HG03175 (cell line): ENCODE measurements around the gene CEP290.
"Not testable (repeated sequence)": the region's sequence is repeated elsewhere in the genome, so short reads cannot be mapped to it uniquely, and the experiment has no call there.

ENCODE experiments used
- ATAC-seq: cut with Tn5 transposase; IDR thresholded peaks from one replicate; pipeline ENCODE4 v1.9.1; 2021; ENCODE audit warnings: mild to moderate bottlenecking, moderate library complexity; ENCODE audit not compliant: unreplicated experiment

Gene CEP290

DNA sequence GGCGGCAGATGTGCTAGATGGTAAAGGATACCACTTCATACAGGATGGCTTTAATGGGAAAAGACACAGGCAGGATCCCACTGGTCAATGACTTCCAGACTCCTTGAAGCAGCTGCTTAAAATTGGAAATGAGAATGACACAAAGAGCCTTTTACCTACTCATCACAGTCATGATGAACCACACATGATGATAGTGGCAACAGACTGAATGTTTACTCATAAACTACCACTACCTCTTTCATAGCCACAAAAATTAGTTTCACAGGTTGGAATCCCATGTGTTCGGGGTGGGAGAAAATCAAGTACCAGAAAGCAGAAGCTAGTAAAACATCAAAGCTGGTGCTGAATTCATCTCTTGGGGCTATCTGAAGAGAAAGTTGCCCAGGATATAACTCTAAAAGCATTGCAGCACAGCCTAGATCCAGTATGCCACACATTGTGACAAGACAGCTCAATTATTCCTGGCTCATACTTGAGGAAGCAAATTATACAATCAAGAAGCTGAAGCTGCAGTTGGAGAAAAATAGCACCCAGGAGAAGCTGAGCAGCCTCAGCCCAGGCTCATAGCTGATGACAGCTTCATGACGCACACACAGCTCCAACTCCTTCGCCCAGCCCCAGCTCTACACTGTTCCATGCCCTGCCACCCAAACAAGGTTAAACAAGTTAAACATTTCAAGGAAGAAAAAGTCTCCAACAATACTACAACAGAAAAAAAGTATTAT is 83.7 kb downstream of the CEP290 start:
- ATAC-seq: no peak

DNA sequence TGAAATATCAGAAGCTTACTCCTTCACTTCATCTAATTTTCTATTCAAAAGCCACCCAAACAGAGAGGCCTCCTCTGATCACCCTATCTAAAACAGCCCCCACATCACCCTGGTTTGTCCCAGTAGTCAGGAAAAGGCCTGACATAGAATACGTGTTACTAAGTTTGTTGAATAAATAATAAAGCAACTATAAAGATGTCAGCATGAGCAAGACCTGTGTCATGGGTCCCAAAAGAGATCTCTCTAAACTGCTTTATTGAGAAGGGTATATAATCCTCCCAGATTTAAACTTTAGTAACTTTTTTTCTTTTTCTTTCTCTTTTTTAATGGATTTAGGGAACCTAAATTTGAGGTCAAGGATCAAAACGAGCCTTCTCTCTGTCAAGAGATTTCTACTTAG is 85.3 kb downstream of the CEP290 start:
- ATAC-seq: no peak

DNA sequence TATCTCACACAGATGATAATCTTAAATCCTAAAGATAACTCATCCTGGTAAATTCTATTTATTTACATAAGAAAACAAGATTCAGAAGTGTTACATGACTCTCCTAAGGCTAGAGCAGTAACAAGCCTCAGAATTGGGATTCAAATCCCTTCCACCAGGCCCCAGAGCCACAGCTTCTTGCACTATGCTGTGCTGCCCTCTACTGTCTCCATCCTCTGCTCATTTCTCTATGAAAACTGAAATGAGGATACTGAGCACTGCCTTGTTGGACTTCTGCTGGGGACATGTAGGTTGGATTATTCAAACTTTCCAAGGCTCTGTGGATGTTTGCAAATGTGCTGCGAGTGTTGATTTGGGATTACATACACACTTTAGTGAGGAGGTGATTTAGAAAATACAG is 89.2 kb downstream of the CEP290 start:
- peak; percentile 60 for ATAC-seq

DNA sequence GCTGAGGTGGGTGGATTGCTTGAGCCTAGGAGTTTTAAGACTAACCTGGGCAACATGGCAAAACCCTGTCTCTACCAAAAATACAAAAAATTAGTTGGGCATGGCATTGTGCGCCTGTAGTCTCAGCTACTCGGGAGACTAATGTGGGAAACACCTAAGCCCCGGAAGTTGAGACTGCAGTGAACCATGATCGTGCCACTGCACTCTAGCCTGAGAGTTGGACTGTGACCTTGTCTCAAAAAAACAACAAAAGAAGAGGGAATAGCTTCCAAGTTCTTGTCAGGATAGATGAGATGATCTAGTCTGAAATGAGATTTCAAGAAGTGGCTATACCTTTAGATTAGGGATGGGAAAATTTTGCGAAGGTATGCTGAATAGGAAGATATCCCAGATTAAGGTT is 97.9 kb downstream of the CEP290 start:
- no peak for ATAC-seq

DNA sequence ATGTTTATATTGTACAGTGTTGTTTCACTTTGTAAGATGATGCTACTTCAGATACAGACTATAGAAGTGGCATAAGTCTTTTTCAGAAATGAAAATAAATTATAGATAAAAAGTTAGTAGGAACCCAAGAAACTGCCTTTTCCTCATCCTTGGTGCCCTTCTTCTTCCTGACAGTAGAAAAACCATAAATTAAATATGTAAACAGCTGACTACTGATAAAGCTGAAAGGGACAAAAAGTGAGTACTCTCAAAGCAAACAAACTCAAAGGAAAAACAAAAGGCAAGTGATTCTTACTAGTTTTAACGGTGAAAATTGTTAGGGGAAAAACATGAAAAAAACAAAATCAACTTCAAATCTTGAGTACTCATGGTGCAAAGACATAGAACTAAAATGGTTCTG is 104.1 kb downstream of the CEP290 start:
- no peak for ATAC-seq

DNA sequence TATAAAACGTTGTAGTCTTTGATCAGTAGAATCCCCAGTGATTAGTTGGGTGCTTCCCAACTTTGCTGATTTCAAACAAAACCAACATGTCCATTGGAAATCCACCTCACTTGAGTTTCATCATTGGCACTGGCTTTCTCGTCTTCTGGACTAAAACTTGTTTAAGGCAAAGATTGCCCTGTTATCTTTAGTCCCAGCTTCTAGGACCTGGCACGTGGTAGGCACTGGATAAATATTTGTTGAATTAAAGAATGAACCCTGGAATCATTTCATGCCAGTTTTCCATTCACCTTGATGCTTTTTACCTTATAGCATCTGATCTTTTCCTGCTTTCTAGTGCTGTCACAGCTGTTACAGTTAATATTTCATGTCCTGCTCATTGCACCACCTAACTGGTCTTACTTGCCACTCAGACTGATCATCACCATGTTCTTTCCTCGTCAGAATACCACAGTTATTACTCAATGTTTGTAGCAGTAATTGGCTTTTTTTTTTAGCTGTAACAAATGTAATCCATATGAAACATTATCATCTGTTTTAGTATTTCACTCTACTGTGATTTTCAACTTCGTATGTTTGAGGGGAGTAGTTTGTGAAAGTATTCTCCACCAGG is 105.4 kb downstream of the CEP290 start:
- ATAC-seq: no peak

DNA sequence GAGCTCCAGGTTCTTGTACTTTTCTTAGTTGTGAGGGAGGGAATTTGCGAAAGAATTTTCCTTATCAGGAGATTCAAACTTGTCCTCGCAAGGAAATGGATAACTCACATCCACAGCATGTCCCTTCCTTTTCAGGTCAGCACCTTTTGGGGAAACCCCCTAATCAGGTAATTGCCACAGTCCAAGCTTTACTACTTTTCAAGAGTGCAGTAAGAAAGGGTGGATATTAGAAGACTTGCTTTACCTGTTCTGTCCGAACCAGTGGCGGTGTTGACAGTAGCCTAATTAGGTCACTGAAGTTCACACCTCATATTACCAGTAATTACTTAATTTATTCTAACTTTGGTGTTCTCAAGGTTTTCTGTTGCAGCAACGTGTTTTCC is 106.0 kb downstream of the CEP290 start:
- ATAC-seq: peak; percentile 29

DNA sequence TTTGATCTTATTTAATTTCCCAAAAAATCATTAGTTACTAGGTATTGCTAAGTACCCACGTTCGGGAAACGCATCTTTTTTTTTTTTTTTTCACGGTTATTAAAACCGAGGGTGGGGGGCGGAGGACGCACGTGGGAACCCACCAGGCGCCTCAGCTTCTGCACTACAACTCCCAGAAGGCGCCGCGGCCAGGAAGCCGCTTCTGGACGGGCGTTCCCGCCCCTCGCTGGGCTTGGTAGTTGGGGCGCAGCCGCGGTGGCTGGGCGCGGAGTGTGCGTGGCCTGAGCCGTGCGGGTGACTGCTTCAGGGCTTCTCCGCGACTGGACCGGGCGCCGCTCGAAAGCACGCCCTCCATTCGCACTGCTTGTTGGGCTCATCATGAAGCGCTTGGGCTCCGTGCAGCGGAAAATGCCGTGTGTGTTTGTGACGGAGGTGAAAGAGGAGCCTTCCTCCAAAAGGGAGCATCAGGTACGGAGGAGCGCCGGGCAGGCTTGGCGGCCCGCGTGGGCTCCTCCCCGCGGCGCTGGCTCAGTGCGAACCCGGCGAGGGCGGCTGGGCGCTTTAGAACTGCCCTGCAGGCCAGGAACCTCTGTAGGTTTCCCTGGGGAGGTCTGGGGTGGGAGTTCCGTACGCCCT is 106.5 kb downstream of the CEP290 start:
- ATAC-seq: peak; percentile 99

DNA sequence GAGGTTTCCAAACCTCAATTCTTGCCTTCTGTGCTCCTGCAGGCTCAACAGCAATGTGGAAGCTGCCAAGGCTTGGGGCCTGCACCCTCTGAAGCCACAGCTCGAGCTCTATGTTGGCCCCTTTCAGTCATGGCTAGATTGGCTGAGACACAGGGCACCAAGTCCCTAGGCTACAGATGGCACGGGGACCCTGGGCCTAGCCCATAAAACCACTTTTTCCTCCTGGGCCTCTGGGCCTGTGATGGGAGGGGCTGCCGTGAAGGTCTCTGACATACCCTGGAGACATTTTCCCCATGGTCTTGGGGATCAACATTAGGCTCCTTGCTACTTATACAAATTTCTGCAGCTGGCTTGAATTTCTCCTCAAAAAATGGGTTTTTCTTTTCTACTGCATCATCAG is 110.7 kb downstream of the CEP290 start:
- ATAC-seq: not testable (repeated sequence)

DNA sequence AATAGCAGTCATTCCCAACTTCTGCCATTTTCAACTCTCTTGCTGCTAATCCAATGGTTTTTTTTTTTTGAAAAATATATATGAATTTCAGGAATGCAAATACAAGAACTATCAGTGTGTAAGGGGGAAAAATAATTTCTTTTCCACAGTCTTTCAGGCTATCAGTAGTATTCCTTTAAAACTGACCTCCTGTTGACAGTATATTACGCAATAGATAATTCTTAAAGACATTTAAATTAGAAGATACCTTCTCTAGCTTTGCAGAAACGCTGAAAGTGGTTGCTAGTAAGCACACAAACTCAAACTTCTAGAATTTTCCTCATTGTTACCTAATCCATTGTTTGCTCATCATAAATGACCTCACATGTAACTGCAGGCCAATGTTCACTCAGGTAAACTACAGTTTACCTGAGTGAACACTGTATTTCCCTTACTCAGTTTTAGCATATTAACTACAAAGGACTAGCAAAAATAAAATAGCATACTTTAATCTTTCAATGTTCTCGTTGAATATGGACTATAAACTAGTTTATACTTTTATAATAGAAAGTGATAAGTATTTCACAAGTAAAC is 112.7 kb downstream of the CEP290 start, which contains the start of gene C12orf50:
Gene C12orf50 (minus strand): TSS at position 309 of the 573 bp plus-strand sequence. CDS start 2,439 bp downstream, outside the sequence.
- no peak for ATAC-seq

DNA sequence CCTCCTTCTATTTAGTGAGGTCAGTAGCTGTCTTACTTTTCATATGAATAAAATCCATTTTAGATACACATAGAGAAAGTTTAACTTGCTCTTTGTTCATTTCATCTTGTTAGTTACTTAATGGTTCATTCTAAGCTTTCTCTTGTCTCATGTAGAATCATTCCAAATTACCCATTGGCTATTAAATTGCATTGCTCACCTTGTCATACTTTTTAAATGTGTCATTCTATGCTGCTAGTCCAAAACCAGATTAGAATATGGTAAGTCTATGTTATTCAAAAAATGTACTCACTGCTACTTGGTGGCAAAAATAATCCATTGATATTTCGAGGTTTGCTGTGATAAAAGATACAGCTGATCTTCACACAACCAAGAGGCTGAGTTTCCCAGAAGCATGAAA is 115.7 kb downstream of the CEP290 start:
- no peak for ATAC-seq

DNA sequence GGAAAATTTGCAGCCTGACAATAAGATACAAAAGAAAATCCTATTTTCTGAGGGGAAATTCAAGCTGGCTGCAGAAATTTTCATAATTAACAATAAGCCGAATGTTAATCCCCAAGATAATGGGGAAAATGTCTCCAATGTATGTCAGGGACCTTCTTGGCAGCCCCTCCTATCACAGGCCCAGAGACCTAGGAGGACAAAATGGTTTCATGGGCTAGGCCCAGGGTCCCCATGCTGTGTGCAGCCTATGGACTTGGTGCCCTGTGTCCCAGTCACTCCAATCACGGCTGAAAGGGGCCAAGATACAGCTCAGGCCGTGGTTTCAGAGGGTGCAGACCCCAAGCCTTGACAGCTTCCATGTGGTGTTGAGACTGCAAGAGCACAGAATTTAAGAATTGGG is 123.9 kb downstream of the CEP290 start:
- ATAC-seq: no peak

DNA sequence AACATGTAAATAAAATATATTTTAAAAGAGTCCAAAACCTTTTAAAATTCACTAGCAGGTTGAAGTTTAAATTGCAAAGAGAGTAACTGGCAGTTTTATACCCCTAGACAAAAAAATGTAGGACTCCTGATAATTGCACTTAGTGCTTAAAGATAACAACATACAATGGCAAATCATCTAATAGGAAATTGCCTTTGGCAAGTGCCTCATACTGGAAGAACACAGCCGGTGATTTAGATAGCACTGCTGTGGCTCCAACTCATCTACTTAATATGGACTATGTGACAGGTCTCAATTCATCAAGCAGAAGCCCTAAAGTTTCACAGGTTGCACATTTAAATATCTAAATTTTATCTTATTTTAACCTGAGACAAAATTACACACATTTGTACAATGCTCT is 126.1 kb downstream of the CEP290 start:
- ATAC-seq: no peak

DNA sequence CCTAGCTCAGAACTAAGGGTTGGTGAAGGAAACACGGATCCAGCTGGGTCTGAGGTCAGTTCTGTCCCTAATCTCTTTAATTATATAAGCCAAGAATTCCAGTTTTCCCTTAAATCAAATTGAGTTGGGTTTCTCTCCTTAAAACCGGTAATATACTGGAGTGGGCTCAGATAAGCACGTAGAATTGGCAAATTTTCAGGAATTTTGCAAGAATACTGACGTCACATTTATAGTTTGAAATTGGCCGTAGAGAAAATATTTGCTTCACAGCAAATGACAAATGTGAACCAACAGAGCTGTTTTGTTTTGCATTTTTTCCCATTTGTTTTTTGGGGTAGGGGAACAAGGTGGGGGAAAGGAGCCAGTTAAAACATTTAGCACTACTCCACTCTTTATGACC is 130.1 kb downstream of the CEP290 start:
- ATAC-seq: no peak

DNA sequence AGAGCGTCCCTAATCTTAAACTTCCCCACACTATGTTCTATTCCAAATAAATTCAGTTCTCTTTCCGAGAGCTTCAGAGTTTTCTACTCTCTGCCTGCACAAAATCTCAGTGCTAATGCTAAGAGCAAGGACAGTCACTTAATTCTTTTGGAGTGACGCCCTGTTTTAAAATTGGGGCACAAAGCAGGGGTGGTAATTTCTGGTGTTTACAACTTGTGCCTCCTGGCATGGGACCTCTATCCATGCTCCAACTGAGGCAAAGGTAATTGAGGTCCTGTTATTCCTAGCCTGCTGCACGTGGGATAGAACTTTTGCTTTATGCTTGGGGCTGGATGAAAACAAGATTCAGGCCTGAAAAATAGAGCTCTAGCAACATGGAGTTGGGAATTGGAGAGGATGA is 135.5 kb downstream of the CEP290 start:
- no peak for ATAC-seq

DNA sequence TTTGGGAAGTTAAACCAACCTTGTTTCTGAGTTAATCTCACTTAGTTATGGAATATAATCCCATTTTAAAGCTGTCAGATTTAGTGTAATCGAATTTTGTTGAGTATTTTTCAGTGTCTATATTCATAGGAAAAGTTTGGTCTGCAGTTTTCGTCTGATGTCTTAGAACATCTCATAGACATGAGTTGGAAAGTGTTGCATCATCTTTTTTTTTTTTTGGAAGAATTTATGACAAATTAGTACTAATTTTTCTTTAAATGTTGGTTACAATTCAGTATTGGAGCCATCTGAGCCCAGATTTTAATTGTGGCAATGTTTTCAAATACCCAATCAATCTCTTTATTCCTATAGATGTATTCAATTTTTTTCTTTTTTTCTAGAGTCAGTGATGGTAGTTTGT is 140.6 kb downstream of the CEP290 start:
- ATAC-seq: no peak
